NCI-H2081 (cell line): ENCODE measurements around the gene NXPE3.

Experiments used
- DNase-seq, 2 experiments: peaks; one replicate each; lab custom pipeline; 2025; lab: John Stamatoyannopoulos, UW

Gene NXPE3

GRCh38 chr3:101803173-101803782 is 24.3 kb downstream of the NXPE3 start:
- DNase-seq: peak; percentile 79 to 85

DNA sequence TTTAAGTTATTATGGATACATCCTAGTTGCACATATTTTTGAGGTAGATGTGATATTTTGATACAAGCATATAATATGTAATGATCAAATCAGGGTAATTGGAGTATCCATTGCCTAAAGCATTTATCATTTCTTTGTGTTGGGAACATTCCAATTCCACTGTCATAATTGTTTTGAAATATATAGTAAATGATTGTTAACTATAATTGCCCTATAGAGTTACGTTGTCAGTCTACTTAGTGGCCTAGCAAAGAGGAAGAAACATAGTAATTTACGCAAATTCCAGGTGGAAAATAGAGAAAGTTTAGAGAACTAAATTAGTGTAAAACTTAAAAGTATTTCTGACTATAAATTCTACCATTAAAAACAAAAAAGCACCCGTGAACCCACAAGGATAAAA is 24.9 kb downstream of the NXPE3 start:
- no peak for DNase-seq

GRCh38 chr3:101806491-101806890 is 27.5 kb downstream of the NXPE3 start:
- DNase-seq: no peak

DNA sequence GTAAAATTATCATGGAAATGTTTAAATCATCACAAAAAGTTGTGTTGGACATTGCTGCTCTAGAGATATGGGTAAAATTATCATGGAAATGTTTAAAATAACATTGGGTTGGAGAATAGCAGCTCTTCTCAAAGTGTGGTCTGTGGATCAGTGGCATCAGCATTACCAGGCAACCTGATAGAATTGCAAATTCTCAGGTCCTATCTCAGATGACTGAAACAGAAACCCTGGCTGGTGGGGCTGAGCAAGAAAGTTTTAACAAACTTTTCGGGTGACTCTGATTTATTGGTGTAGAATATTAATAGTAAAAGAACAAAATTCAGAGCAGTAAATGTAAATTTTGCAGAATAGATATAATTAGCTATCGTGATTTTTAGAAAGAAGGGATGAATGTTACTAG is 28.9 kb downstream of the NXPE3 start:
- no peak for DNase-seq

DNA sequence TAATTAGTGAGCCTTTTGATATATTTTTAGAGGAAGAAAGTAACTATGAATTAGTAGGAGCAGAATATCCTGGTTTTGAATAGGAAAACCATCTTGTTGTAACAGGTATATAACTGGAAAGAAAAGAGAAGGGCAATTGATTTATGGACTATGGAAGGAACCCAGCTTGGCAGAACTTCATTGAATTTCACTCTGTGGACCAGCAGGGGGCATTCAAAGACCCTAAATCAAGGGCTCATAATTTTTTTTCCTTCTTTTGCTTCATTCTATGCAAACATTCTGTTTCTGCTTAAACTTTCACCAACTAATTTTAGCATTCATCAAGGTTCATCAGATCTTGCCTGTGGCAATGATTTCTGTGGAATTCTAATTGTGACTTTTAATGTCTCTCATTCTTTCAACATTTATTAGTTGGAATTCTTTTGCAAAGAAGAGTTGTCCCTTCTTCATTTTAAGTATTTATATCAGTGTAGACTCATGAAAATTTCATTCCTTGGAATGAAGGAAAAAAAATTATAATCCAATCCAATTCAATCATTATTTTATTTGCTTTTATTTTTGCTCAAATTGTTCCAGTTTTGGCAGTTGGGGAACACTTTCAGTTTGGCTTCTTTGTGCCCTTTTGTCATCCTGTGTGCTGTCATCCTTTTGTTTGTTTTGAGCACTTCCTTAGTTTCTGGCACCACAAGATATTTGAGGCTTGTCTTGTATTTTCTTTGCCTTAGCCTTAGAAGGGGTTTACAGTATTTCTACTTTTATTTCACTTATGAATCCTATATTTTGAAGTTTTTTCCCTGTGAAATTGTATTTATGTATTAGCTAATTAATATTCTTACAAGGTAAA is 30.4 kb downstream of the NXPE3 start:
- peak; percentile 22 to 28 for DNase-seq

DNA sequence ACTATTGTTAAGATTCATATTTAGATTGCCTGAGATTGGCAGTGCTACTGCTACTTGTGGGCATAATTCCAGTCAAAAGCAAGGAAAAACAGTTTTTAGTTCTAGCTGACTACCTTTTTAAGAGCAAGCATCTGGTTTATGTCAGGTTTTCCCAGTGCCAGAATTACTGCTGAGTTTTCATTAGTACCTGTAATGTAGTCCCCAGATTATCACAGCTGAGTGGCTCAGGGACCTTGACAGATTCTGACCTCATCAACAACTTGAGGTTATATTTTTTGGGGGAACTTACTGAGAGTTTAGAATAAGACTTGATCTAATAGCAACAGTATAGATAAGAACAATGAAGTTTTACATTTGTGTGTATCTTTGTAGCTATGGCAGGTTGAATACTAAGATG is 31.0 kb downstream of the NXPE3 start:
- DNase-seq: no peak

DNA sequence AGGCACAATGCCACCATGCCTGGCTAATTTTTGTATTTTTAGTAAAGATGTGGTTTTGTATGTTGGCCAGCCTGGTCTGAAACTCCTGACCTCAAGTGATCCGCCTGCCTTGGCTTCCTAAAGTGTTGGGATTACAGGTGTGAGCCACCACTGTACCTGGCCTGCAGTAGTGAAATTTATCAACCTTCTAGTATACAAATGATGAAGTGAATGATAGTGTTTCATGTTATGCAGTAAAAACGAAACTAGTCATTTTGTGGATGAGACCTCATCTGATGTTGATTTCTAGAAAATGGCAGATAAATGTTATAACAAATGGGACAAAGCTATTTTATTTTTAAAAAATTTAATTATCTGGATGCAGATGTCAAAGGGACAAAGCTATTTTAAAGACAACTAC is 32.9 kb downstream of the NXPE3 start:
- no peak for DNase-seq

DNA sequence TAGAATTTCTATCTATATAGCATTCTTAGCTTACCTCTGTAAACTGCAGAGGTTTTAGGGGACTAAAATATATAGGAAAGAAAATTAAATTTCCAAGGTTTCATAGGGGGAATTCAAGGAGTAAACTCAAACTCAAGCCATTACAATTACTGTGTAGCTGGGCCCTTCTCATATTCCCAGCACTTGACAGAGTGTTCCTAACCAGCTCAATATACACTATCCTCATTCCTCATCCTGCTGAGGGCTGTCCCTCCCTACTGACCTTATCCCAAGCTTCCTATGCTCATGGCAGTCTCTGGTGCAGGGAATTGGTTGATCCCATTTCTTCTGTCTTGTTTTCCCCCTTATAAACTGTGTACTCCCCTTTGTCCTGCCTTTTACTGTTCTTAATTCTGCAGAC is 33.9 kb downstream of the NXPE3 start:
- DNase-seq: no peak

DNA sequence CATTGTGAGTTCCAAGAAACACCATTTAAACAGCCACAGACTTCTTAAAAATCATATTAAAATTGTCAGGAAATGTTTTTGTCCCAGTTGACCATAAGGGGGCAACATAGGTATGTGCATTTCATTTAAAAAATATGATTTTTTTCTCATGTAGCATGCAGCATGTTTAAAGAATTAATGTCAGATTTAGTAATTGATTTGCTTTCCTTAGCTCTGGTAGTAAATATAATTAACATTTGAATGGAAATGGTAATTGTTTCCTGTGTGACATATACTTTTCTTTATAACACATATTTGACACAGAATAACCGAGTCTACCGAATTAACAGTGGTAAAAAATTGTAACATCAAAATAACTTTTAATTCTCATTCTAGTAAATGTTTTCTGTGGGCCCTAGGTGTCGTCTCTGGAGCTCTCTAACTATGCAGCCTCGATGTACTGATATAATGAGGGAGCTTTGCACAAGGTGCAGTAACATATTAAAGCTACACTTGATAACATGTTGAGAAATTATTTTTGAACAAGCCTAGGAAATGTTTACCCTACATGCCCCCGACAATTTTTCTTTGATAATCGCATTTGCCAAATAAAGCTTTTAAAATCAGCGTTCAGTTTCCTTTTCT is 34.9 kb downstream of the NXPE3 start:
- peak; percentile 3 to 28 for DNase-seq

DNA sequence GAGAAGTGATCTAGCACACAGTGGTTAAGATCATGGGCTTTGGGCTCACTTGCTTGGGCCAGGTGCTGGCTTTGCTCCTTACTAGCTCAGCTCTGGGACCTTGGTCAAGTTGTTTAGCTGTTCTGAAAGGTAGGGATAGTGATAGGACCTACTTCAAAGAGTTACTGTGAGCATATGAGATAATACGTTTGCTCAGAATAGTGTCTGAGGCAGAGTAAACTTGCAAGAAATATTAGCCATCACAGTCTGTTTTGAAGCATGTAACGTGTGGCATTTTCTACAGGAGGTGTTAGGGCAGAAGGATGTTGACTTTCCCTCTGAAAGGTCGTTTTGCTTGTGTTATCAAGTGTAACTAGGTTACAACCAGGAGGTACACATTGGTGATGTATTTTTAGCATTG is 35.8 kb downstream of the NXPE3 start:
- DNase-seq: peak in 1 of 2 experiments; percentile 21

GRCh38 chr3:101816215-101817149 is 37.5 kb downstream of the NXPE3 start:
- no peak for DNase-seq

DNA sequence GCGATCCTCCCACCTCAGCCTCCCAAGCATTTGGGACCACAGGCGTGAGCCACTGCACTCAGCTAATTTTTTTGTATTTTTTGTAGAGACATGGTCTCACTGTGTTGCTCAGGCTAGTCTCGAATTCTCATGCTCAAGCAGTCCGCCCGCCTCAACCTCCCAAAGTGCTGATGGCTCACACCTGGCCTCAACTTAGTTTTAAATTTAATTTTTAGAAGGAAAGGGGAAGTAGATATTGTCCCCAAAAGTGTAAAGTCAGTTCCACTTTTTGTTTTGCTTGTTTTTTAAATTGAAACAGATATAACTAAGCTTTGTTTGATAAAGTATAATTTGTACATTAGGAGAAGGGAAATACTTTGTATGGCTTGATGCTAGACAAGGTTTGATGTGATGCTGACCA is 39.0 kb downstream of the NXPE3 start:
- no peak for DNase-seq

- no peak for DNase-seq
Measured at GRCh38 chr3:101819649-101820206, 40.7 kb downstream of the NXPE3 start.

GRCh38 chr3:101821503-101821902 is 42.5 kb downstream of the NXPE3 start:
- DNase-seq: no peak

- DNase-seq: no peak
Measured at GRCh38 chr3:101823525-101823924, 44.5 kb downstream of the NXPE3 start.

DNA sequence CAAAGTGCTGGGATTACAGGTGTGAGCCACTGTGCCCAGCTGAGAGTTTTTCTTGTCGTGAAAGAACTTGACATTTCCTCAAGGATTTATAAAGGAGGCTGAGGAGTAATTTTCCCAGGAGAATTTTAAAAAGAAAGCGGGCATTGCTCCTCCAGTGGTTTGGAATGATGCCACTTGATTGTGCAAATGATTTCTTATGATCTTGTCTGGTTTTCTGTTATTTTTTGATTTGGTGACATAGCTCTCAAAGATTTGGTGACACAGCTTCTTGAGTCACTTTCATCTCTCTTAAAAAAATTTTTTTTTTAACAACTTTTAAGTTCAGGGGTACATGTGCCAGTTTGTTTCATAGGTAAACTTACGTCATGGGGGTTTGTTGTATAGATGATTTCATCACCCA is 45.7 kb downstream of the NXPE3 start:
- DNase-seq: no peak

GRCh38 chr3:101825904-101826445 is 47.0 kb downstream of the NXPE3 start:
- no peak for DNase-seq

GRCh38 chr3:101827211-101828174 is 48.5 kb downstream of the NXPE3 start:
- DNase-seq: peak; percentile 52 to 64

GRCh38 chr3:101828276-101828675 is 49.3 kb downstream of the NXPE3 start:
- DNase-seq: no peak
